ENCODE measurements around the gene NT5E. TPM values are rescaled to one million over a fixed set of nuclear protein-coding genes. Genes with fewer than 3 reads are reported as not detected.

NT5E gene
- total and polyA plus RNA-seq, 2 experiments from 2014 or later, result 0.18 to 1.5 TPM

DNA sequence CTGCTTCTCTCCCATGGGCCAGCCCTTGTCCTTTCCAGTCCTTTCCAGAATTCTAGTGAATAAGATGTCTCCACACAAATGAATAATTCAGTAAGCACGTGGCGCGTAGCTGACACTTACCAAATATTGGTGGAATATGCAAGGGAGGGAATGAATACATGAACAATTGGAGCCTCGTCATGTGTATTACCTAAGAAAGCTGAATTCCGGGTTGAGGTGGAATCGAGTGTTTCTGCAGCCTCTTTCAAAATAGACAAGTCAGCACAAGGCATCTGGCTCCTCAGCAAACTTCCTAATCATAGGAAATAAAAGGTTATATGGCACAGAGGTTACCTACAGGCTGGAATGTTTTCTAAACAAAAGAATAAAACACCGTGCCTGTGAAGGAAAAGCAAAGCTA is 47.0 kb upstream of the NT5E start:
- ATAC-seq (no peak), DNase-seq (ENCODE audit: low spot score) (no peak)
- H3K27me3 Mint-ChIP-seq (ENCODE audit: insufficient read depth, low read depth, poor library complexity), result peaks cover 3% of the 10 kb centered on the region
- Histone ChIP-seq H3F3A (replicated peaks; ENCODE audit: low read depth) (no peaks in the 10 kb centered on the region), H3K4me2 (0 out of 2 replicates have a peak overlapping the region, but pooled peaks have one; percentile 15), H3K36me3 (ENCODE audit: insufficient read depth) (no peaks in the 10 kb centered on the region), H3K27me3 (ENCODE audit: insufficient read depth) (no peaks in the 10 kb centered on the region), H3K4me3 (no peak overlapping the region), H3K27ac (ENCODE audit: low read depth) (no peak overlapping the region; the same call in 1 of the 2 replicates), H3K4me1 (ENCODE audit: insufficient read depth) (peaks cover 27% of the 10 kb centered on the region), H4K20me1 (replicated peaks; ENCODE audit: insufficient read depth) (no peaks in the 10 kb centered on the region), H3K9me2 (ENCODE audit: insufficient read depth) (no peaks in the 10 kb centered on the region; the same call in 1 of the 2 replicates), H3K79me2 (replicated peaks; ENCODE audit: insufficient read depth) (no peaks in the 10 kb centered on the region), H2AFZ (no peak overlapping the region)
- no peak overlapping the region for H3K27ac Mint-ChIP-seq
- H3K4me3 Mint-ChIP-seq, result no peak overlapping the region
- H3K4me1 Mint-ChIP-seq, result peaks cover 42% of the 10 kb centered on the region
- H3K9me3 Mint-ChIP-seq, result no peaks in the 10 kb centered on the region
- H3K36me3 Mint-ChIP-seq (ENCODE audit: low read depth), result no peaks in the 10 kb centered on the region
- TF ChIP-seq, protein P1, sequence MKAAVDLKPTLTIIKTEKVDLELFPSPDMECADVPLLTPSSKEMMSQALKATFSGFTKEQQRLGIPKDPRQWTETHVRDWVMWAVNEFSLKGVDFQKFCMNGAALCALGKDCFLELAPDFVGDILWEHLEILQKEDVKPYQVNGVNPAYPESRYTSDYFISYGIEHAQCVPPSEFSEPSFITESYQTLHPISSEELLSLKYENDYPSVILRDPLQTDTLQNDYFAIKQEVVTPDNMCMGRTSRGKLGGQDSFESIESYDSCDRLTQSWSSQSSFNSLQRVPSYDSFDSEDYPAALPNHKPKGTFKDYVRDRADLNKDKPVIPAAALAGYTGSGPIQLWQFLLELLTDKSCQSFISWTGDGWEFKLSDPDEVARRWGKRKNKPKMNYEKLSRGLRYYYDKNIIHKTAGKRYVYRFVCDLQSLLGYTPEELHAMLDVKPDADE (IDR thresholded peaks at IDR 0.05), result no peak
- TF ChIP-seq CREB1 (CRISPR knock-in tag; IDR thresholded peaks at IDR 0.05; ENCODE audit: low read depth), result no peak
- TF ChIP-seq, protein P2, sequence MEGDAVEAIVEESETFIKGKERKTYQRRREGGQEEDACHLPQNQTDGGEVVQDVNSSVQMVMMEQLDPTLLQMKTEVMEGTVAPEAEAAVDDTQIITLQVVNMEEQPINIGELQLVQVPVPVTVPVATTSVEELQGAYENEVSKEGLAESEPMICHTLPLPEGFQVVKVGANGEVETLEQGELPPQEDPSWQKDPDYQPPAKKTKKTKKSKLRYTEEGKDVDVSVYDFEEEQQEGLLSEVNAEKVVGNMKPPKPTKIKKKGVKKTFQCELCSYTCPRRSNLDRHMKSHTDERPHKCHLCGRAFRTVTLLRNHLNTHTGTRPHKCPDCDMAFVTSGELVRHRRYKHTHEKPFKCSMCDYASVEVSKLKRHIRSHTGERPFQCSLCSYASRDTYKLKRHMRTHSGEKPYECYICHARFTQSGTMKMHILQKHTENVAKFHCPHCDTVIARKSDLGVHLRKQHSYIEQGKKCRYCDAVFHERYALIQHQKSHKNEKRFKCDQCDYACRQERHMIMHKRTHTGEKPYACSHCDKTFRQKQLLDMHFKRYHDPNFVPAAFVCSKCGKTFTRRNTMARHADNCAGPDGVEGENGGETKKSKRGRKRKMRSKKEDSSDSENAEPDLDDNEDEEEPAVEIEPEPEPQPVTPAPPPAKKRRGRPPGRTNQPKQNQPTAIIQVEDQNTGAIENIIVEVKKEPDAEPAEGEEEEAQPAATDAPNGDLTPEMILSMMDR (conservative IDR thresholded peaks at IDR 0.05; ENCODE audit: low read depth in 2 of 2), result no peak
- TF ChIP-seq, protein P3, sequence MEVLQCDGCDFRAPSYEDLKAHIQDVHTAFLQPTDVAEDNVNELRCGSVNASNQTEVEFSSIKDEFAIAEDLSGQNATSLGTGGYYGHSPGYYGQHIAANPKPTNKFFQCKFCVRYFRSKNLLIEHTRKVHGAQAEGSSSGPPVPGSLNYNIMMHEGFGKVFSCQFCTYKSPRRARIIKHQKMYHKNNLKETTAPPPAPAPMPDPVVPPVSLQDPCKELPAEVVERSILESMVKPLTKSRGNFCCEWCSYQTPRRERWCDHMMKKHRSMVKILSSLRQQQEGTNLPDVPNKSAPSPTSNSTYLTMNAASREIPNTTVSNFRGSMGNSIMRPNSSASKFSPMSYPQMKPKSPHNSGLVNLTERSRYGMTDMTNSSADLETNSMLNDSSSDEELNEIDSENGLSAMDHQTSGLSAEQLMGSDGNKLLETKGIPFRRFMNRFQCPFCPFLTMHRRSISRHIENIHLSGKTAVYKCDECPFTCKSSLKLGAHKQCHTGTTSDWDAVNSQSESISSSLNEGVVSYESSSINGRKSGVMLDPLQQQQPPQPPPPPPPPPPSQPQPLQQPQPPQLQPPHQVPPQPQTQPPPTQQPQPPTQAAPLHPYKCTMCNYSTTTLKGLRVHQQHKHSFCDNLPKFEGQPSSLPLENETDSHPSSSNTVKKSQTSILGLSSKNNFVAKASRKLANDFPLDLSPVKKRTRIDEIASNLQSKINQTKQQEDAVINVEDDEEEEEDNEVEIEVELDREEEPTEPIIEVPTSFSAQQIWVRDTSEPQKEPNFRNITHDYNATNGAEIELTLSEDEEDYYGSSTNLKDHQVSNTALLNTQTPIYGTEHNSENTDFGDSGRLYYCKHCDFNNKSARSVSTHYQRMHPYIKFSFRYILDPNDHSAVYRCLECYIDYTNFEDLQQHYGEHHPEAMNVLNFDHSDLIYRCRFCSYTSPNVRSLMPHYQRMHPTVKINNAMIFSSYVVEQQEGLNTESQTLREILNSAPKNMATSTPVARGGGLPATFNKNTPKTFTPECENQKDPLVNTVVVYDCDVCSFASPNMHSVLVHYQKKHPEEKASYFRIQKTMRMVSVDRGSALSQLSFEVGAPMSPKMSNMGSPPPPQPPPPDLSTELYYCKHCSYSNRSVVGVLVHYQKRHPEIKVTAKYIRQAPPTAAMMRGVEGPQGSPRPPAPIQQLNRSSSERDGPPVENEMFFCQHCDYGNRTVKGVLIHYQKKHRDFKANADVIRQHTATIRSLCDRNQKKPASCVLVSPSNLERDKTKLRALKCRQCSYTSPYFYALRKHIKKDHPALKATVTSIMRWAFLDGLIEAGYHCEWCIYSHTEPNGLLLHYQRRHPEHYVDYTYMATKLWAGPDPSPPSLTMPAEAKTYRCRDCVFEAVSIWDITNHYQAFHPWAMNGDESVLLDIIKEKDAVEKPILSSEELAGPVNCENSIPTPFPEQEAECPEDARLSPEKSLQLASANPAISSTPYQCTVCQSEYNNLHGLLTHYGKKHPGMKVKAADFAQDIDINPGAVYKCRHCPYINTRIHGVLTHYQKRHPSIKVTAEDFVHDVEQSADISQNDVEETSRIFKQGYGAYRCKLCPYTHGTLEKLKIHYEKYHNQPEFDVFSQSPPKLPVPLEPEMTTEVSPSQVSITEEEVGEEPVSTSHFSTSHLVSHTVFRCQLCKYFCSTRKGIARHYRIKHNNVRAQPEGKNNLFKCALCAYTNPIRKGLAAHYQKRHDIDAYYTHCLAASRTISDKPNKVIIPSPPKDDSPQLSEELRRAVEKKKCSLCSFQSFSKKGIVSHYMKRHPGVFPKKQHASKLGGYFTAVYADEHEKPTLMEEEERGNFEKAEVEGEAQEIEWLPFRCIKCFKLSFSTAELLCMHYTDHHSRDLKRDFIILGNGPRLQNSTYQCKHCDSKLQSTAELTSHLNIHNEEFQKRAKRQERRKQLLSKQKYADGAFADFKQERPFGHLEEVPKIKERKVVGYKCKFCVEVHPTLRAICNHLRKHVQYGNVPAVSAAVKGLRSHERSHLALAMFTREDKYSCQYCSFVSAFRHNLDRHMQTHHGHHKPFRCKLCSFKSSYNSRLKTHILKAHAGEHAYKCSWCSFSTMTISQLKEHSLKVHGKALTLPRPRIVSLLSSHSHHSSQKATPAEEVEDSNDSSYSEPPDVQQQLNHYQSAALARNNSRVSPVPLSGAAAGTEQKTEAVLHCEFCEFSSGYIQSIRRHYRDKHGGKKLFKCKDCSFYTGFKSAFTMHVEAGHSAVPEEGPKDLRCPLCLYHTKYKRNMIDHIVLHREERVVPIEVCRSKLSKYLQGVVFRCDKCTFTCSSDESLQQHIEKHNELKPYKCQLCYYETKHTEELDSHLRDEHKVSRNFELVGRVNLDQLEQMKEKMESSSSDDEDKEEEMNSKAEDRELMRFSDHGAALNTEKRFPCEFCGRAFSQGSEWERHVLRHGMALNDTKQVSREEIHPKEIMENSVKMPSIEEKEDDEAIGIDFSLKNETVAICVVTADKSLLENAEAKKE (CRISPR knock-in tag; IDR thresholded peaks at IDR 0.05), result no peak
- TF ChIP-seq NANOG (IDR thresholded peaks at IDR 0.05; ENCODE audit: borderline replicate concordance), result no peak
- no peak for TF ChIP-seq JUNB (IDR thresholded peaks at IDR 0.05; ENCODE audit: unreplicated experiment)
- no peak for TF ChIP-seq EZH2 (IDR thresholded peaks at IDR 0.05; ENCODE audit: low read depth, unreplicated experiment)
- TF ChIP-seq STAT1 (IDR thresholded peaks at IDR 0.05; ENCODE audit: unreplicated experiment), result no peak
- no peak for TF ChIP-seq EZH2phosphoT487 (IDR thresholded peaks at IDR 0.05; ENCODE audit: unreplicated experiment)
- no peak for TF ChIP-seq ZNF331 (CRISPR knock-in tag; IDR thresholded peaks at IDR 0.05; ENCODE audit: low read depth)
- no peak for TF ChIP-seq ZNF114 (CRISPR knock-in tag; IDR thresholded peaks at IDR 0.05)
- TF ChIP-seq, protein P4, sequence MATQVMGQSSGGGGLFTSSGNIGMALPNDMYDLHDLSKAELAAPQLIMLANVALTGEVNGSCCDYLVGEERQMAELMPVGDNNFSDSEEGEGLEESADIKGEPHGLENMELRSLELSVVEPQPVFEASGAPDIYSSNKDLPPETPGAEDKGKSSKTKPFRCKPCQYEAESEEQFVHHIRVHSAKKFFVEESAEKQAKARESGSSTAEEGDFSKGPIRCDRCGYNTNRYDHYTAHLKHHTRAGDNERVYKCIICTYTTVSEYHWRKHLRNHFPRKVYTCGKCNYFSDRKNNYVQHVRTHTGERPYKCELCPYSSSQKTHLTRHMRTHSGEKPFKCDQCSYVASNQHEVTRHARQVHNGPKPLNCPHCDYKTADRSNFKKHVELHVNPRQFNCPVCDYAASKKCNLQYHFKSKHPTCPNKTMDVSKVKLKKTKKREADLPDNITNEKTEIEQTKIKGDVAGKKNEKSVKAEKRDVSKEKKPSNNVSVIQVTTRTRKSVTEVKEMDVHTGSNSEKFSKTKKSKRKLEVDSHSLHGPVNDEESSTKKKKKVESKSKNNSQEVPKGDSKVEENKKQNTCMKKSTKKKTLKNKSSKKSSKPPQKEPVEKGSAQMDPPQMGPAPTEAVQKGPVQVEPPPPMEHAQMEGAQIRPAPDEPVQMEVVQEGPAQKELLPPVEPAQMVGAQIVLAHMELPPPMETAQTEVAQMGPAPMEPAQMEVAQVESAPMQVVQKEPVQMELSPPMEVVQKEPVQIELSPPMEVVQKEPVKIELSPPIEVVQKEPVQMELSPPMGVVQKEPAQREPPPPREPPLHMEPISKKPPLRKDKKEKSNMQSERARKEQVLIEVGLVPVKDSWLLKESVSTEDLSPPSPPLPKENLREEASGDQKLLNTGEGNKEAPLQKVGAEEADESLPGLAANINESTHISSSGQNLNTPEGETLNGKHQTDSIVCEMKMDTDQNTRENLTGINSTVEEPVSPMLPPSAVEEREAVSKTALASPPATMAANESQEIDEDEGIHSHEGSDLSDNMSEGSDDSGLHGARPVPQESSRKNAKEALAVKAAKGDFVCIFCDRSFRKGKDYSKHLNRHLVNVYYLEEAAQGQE (IDR thresholded peaks at IDR 0.05; ENCODE audit: unreplicated experiment), result no peak
